NCI-H2107 treated with DMSO at 0.1 percent for 48 hours (cell line): ENCODE results near the gene RIMBP2.
A peak's percentile ranks its signal among the peaks of the same experiment; 100 is the strongest.
"Not testable (repeated sequence)": the region's sequence is repeated elsewhere in the genome, so short reads cannot be mapped to it uniquely, and the experiment has no call there.

Experiments
- DNase-seq: peaks from one replicate; lab custom pipeline; 2025; ENCODE audit not compliant: unreplicated experiment; lab: John Stamatoyannopoulos, UW

RIMBP2 gene

GRCh38 chr12:130609966-130610365 is 106.1 kb downstream of the RIMBP2 start:
- no peak for DNase-seq

GRCh38 chr12:130608831-130609230 is 107.3 kb downstream of the RIMBP2 start:
- no peak for DNase-seq

GRCh38 chr12:130608132-130608531 is 108.0 kb downstream of the RIMBP2 start:
- no peak for DNase-seq

- peak; percentile 65 for DNase-seq
Measured at GRCh38 chr12:130606231-130606630, 109.9 kb downstream of the RIMBP2 start.

- DNase-seq, result no peak
Measured at GRCh38 chr12:130603396-130603965, 112.6 kb downstream of the RIMBP2 start.

GRCh38 chr12:130602251-130602650 is 113.8 kb downstream of the RIMBP2 start:
- no peak for DNase-seq

- DNase-seq, result no peak
Measured at GRCh38 chr12:130601327-130601726, 114.8 kb downstream of the RIMBP2 start.

- no peak for DNase-seq
Measured at GRCh38 chr12:130596241-130596640, 119.9 kb downstream of the RIMBP2 start.

GRCh38 chr12:130595566-130595965 is 120.5 kb downstream of the RIMBP2 start:
- no peak for DNase-seq

GRCh38 chr12:130593056-130593455 is 123.0 kb downstream of the RIMBP2 start:
- no peak for DNase-seq

GRCh38 chr12:130592641-130593040 is 123.5 kb downstream of the RIMBP2 start:
- DNase-seq, result no peak

GRCh38 chr12:130591736-130592135 is 124.4 kb downstream of the RIMBP2 start:
- no peak for DNase-seq

GRCh38 chr12:130590685-130591084 is 125.4 kb downstream of the RIMBP2 start:
- no peak for DNase-seq

GRCh38 chr12:130589540-130590317 is 126.4 kb downstream of the RIMBP2 start:
- peak; percentile 42 for DNase-seq

GRCh38 chr12:130588696-130589539 is 127.2 kb downstream of the RIMBP2 start:
- DNase-seq, result no peak

GRCh38 chr12:130587966-130588365 is 128.1 kb downstream of the RIMBP2 start:
- DNase-seq, result no peak

GRCh38 chr12:130584475-130584874 is 131.6 kb downstream of the RIMBP2 start:
- DNase-seq, result not testable (repeated sequence)

GRCh38 chr12:130583800-130584199 is 132.3 kb downstream of the RIMBP2 start:
- DNase-seq, result no peak

GRCh38 chr12:130583317-130583716 is 132.8 kb downstream of the RIMBP2 start:
- no peak for DNase-seq

GRCh38 chr12:130582286-130582685 is 133.8 kb downstream of the RIMBP2 start:
- DNase-seq, result no peak

- DNase-seq, result no peak
Measured at GRCh38 chr12:130581782-130582181, 134.3 kb downstream of the RIMBP2 start.

GRCh38 chr12:130579231-130579630 is 136.9 kb downstream of the RIMBP2 start:
- DNase-seq, result no peak
